Brain pericyte (primary cell): ENCODE results near the gene BBOF1.
"Not testable (repeated sequence)": the region's sequence is repeated elsewhere in the genome, so short reads cannot be mapped to it uniquely, and the experiment has no call there.

ENCODE experiments used
- DNase-seq: peaks from one replicate; pipeline ENCODE4 v3.0.0-alpha.2; 2012; ENCODE audit warnings: low read depth, low spot score

Gene BBOF1

DNA sequence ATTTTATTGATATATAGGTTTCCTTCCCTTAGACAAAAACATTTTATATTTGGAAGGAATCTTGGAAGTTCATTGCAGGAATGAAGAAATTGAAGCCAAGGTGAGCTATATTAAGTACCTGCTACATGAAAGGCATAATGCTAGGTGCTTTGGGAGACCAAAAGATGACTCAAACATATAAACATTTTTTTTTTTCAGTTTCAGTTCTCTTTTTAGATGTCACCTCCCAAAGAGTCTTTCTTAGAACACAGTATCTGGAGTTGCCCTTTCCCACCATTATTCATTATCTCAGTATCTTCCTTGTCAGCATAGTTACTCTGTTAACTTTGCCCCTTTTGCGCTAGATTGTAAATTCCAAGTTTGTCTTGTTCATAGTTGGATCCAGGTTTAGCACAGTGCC is 66.7 kb downstream of the BBOF1 start:
- no peak for DNase-seq

DNA sequence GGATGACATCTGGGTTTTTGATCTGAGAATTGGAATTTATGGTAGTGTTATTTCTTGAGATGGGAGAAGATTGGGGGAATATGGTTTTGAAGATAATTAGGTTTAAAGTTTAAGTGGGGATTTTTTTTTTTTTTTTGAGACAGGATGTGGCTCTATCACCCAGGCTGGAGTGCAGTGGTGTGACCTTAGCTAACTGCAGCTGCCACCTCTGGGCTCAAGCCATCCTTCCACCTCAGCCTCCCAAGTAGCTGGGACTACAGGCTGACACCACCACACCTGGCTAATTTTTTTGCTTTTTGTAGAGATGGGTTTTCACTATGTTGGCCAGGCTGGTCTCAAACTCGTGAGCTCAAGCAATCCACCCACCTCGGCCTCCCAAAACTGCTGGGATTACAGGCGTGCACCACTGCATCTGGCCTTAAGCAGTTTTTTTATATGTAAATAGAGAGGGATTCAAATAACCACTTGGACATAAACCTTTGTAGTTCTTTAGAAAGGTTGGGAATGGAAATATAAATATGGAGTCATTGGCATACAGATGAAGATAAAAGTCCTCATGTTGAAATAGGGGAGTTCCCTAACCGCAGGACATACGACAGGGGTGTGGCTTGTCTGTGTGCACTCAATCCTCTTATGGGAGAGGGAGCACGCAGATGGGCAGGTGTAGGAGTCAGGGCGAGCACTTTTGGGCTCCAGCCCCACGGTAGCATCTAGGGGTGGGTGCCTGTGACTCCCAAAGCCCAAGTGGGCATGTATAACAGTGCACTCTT is 70.3 kb downstream of the BBOF1 start:
- no peak for DNase-seq

DNA sequence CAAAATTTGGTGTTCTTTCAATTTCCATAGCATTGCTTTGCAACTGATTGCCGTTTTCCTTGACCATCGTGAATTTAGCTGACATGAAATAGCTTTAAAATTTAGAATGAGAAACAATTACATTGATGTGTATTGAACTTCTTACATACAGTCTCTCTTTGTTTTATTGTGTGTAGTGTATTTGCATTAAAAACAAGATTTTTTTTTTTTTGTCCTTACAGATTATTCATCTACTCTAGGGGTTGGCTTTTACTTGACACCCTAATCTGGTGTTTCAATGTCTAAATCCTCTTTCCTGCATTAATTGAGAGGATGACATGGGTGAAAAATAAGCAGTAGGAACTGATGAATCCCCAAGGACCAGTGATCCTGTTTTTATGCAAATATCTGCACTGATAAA is 86.2 kb downstream of the BBOF1 start:
- DNase-seq = no peak

DNA sequence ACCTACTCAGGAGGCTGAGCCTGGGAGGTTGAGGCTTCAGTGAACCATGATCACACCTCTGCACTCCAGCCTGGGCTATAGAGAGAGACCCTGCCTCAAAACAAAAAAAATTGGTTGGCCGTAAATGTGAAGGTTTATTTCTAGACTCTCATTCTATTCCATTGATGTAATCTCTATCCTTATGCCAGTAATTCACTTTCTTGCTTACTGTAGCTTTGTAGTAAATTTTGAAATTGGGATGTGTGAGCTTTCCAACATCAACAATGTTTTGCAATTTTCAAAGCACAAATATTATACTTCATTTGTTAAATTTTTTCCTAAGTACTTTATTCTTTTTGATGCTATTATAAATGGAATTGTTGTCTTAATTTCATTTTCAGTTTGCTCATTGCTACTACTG is 90.2 kb downstream of the BBOF1 start:
- no peak for DNase-seq

DNA sequence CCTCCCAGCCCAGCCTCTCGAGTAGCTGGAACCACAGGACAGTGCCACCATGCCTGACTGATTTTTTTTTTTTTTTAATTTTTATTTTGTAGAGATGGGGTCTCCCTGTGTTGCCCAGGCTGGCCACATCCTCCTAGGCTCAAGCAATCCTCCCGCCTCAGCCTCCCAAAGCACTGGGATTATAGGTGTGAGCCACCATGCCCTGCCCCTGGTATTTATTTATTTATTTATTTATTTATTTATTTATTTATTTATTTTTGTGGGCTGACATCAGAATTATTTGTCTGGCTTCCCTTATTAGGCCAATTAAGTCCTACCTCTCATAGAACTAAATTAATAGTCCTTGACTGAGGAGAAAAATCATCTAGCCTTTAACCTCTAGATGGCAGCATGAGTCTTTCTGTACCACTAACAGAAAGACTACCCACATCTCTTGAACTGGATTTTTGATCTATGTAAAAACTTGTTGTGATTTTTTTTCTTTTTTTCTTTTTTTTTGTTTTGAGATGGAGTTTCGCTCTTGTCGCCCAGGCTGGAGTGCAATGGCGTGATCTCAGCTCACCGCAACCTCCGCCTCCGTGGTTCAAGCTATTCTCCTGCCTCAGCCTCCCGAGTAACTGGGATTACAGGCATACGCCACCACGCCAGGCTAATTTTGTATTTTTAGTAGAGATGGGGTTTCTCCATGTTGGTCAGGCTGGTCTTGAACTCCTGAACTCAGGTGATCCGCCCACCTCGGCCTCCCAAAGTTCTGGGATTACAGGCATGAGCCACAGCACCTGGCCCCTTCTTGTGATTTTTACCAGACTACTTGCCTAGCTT is 92.5 kb downstream of the BBOF1 start:
- not testable (repeated sequence) for DNase-seq
